Stimulated activated CD4-positive, alpha-beta T cell treated with anti-CD3 and anti-CD28 coated beads, Interleukin-12 subunit alpha, Interleukin-12 subunit beta, amount 100 ng/mL, for 48 hours (primary cell): Measurements from ENCODE around the gene KANK2.

Experiments
- DNase-seq, 3 donors: peaks; one replicate each; pipeline ENCODE4 v3.0.0-alpha.2; 2020; ENCODE audit warnings: low read depth in 2 of 3, low spot score in 1 of 3

The KANK2 gene

GRCh38 chr19:11197291-11198174 is at the start of gene KANK2:
KANK2 (minus strand) TSS chr19:11197545; CDS start chr19:11194511, 3,034 bp downstream.
- DNase-seq = peak; percentile 48 to 70 (median 69)

DNA sequence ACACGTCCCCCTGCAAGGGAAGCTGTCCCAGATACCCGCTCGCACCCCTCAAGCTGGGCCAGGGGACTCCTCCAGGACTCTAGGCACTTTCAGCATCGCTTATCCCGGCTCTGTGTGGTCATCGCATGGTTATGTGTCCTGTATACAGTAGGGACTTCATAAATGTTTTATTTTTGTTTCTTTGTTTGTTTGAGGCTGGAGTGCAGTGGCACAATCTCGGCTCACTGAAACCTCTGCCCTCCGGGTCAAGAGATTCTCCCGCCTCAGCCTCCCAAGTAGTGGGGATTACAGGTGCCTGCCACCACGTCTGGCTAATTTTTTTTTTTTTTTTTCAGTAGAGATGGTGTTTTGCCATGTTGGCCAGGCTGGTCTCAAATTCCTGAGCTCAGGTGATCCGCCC is 49.6 kb upstream of the KANK2 start:
- DNase-seq = no peak

DNA sequence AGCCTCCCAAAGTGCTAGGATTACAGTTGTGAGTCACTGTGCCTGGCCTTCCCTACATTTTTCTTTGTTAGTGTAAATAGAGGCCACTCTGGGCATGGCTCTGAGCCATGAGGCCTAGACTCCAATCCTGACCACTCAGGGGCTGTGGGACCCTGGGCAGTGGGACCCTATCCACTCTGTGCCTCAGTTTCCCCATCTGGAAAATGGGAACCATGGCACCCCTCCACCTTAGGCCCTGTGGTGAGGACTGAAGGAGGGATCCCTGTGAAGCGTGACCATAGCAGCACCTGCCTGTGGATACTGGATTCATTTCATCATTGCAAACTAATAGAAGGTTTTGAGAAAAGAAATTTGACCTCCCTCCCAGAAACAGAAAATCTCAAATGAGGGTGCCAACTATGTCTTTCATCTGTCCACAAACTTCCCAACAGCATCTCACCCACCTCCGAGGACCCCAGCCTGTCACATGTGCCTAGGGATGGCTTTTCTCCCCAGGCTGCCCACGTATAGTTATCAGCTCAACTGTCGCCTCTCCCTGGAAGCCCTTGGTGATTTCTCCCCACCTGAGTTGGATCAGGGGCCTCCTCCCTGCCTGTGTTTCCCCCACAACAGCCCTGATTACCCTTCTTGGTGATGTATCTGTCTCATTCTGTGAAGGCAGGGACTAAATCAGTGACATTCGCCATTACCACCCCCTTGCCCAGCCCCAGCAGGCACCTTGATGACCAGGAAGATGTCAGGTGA is 47.7 kb upstream of the KANK2 start:
- DNase-seq = no peak

- no peak for DNase-seq
These were observed 46.4 kb upstream of the KANK2 start for GRCh38 chr19:11243798-11244169.

- DNase-seq = peak; percentile 74 to 93 (median 87)
These were observed 45.8 kb upstream of the KANK2 start for GRCh38 chr19:11242864-11243797.

- DNase-seq = no peak
These were observed 44.7 kb upstream of the KANK2 start for GRCh38 chr19:11242025-11242424.

GRCh38 chr19:11240008-11240444 is 42.7 kb upstream of the KANK2 start:
- DNase-seq = no peak

- DNase-seq = no peak
These were observed 42.1 kb upstream of the KANK2 start, which contains the start of gene ANGPTL8 for GRCh38 chr19:11239377-11240000. ANGPTL8 (plus strand) TSS chr19:11239619; CDS start chr19:11239638, 19 bp downstream.

GRCh38 chr19:11238781-11239376 is 41.5 kb upstream of the KANK2 start:
- no peak for DNase-seq

- DNase-seq = no peak
These were observed 40.7 kb upstream of the KANK2 start for GRCh38 chr19:11238041-11238440.

- no peak for DNase-seq
These were observed 40.0 kb upstream of the KANK2 start for GRCh38 chr19:11237321-11237720.

DNA sequence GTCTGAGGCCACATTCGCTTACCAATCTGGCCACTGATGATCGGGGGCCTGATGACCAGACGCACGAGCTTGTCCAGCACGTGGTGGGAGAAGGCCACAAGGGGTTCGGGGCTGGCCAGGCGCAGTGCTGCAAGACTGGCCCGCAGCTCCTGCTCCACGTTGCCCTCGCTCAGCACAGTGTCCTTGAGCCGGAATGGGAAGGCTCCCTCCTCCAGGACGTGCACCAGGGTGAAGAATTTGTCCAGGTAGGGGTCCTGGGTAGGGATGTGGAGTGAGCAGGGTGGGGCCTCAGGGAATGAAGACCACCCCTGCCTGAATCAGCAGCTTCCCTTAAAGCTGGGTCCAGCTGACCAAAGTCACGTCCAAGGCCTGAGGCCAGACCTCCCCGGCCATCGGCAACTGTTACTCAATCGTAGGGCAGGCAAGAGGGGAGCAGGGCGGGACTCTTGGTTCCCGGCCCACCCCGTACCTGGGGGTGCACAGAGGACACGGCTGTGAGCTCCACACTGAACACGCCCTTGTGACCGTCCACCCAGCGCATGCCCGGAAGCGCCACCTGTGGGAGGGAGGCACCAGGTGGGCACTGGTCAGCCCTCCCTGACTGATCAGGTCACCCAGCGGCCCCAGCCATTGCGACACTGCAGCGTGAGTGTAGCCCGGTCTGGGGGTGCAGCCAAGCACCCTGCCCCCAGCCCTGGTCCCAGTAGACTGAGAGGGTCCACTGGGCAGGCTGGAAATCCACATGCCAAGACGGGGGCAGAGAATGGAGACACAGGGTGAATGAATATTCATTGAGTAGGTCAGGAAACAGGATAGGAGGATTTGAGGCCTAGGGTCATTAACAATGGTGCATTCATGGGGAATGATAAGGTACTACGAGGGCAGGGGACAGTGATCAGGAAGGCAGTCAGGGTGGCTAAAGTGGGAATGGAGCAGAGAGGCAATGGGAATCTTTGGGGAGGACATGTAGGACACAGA is 39.3 kb upstream of the KANK2 start:
- no peak for DNase-seq

DNA sequence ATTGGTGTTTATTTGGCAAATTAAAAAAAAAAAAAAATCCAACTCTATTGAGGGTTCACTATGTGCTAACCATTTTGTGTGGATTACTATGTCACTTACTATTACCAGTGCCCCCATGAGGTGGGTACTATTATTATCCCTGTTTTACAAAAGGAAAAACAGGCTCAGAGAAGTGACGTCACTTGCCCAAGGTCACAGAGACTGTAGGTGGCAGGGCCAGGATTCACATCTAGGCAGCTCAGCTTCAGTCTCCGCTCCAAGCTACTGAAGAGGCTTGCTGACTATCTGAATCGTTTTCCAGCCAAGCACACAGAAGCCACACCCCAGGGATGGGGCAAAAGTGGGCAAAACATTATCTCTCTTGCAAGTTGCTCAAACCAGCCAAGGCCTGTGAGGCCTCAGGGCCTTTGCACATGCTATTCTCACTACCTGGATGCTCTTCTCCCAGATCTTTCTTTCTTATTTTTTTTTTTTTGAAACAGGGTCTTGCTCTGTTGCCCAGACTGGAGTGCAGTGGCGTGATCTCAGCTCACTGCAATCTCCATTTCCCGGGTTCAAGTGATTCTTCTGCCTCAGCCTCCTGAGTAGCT is 37.2 kb upstream of the KANK2 start:
- DNase-seq = no peak

GRCh38 chr19:11233073-11233472 is 35.7 kb upstream of the KANK2 start:
- DNase-seq = no peak

DNA sequence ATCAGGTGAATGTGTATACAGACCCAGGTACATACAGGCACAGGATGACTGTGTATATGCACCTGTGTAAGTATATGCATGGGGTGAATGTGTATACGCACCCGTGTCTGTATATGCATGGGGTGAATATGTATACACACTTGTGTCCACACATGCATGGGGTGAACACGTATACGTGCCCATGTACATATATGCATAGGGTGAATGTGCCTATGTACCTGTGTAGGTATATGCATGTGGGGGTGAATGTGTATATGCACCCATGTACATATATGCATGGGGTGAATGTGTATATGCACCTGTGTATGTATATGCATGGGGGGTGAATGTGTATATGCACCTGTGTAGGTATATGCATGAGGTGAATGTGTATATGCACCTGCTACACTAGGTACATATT is 35.2 kb upstream of the KANK2 start:
- DNase-seq = no peak

- no peak for DNase-seq
These were observed 33.5 kb upstream of the KANK2 start for GRCh38 chr19:11230621-11231386.

DNA sequence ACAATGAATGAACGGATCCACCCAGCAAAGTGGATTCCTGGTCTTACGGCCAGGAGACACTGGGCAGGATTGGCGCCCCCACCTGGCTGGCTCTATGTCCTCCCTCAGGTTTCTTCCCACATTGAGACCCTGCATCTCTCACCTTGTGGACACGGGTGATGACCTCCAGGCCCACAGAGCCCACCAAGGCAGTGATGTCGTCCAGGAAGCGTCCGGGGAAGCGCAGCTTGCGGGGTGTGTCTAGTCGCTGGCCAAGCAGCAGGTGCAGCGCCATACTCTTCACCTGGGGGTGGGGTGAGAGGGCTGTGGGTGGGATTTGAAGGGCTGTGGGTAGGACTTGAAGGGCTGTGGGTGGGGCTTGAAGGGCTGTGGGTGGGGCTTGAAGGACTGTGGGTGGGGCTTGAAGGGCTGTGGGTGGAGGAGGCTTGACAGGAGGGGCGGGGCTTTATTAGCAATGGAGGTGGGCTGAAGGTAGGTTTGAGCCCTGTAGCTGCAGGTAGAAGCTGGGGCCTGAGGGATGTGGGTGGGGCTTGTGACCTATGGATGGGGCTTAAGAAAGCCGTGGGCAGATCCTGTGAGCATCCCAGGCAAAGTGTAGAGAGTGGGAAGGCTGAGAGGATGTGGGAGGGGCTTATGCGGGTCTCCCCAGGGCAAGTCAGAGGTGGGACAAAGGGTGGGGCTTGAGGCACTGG is 30.0 kb upstream of the KANK2 start:
- DNase-seq = peak in 2 of 3 donors; percentile 8 to 14
